ENCODE results near the gene NOP9. TPM values are rescaled to one million over a fixed set of nuclear protein-coding genes. Genes with fewer than 3 reads are reported as not detected.

The NOP9 gene
- total RNA-seq, 2 experiments from 2014 or later: 46.1 to 49.3 TPM

DNA sequence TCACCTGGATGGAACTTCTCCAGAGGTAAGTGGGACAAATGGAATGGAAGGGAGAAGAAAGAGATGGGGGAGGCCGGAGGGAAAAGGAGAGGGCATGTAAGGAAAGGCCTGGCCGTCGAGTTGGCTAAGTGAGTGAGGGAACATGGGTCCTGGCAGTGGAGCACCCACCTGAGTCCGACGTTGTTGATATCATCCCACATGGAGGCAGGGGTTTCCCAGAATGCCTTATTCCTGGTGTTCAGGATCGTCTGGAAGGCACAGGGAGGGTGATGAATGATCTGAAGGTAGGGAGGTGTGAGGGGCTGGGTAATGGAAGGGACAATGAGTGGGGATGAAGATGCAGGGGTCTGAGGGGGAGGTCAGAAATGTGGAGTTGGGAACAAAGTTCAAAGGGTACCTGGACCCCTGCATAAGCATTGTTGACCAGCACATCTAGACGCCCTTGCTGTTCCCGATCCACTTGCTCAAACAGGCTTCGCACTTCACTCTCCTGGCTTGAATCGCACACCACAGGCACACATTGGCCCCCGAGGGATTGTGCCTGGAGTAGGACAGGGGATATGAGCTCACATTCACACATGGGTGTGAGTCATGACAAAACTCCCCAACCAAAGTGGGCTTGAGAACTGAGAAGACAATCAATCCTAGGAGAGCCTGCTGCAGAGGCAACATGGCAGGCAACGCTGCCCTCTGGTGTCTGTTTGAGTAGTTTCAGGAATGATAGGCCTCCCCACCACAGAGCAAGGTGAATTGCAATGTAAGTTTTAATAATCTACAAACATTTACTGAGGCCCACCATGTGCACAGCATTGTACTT is 3.1 kb upstream of the NOP9 start:
- ChIA-PET POLR2A (interaction anchor here (0.6 to 1.9 kb wide), 2 partner anchors 54 to 108 kb away, joined by 3 to 19 read pairs; partner anchors contain the start of genes IPO4 and TINF2), CTCF (interaction anchor here (0.6 to 7.9 kb wide), 18 partner anchors 10 to 1174 kb away, joined by 3 to 156 read pairs (median 5); partner anchors contain the start of genes CHMP4A, CIDEB, IPO4 and LTB4R)

DNA sequence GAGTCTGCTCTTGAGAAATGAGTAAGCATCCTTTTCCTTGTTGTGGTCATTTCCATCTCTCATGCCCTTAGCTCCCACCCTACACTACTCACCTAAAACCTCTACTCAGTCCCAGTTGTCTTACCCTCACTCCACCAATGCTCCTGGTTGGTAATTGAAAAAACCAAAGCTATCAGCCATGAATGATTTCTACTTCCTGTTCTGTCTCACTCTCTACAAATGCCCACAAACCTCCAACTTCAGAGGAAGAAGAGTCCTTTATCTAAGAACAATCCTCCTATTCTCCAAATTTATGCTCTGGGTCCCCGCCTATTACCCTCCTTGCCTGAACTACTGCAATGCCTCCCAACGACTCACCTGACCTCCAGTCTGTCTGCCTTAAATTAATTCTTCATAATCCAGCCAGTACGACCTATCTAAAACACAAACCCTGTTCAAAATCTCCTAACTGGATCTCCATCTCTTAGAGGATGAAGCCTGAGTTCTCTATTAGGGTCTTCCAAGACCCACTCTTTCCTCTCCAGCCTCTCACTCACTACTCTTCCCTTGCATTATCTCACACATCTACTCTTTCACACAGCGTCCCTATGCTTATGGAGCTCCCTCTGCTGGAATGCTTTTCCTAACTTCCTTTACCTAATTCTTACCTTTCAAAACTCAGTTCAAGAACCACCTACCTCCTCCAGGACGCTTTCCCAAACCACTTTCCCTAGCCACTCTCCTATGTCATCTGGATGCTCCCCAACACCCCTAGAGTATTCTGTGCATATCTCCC is 2.3 kb upstream of the NOP9 start:
- ChIA-PET POLR2A (interaction anchor here (1.9 kb wide), 1 partner anchor 55 kb away, joined by 19 read pairs; the partner anchor contains the start of gene TINF2), CTCF (interaction anchor here (0.7 to 7.9 kb wide), 19 partner anchors 9 to 135 kb away, joined by 3 to 156 read pairs (median 5); partner anchors contain the start of genes CHMP4A, CIDEB, IPO4 and LTB4R)

DNA sequence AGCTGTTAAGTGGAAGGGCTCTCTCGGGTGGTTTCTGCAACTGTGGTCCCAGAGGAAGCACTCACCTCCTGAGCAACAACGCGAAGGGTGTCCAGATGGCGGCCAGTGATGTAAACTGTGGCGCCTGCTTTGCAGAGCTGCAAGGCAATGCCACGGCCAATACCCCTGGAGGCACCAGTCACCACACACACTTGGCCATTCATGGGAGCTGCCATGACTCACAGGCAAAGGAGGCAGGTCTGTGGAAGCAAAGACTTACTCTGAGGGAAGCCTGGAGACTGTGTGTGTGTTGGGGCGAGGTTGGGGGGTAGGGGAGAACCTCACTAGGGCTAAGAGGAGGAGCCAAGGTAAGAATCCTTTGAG is 777 bp upstream of the NOP9 start:
- POLR2A ChIA-PET: interaction anchor here (0.6 to 3.2 kb wide), 4 partner anchors 10 to 86 kb away, joined by 3 to 21 read pairs (median 13); partner anchors contain the start of genes CHMP4A, LTB4R, LTB4R2 and TINF2

DNA sequence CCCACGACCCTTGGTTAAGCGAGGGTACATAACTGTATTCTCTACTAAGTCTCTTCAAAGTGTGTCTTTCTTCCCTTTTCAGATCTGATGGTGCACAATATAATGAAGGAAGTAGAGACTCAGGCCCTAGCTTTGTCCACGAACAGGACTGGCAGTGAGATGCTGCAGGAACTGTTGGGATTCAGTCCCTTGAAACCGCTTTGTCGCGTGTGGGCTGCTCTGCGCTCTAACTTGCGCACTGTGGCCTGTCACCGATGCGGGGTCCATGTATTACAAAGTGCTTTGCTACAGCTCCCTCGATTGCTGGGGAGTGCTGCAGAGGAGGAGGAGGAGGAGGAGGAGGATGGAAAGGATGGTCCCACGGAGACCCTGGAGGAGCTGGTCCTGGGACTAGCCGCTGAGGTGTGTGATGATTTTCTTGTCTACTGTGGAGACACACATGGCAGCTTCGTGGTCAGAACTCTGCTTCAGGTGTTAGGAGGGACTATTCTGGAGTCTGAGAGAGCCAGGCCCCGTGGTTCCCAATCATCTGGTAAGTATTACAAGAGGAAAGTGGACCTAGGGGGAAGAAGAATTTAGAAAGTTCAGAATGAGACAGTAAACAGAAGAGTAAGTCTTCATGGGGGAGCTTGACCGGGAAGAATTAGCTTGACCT is 803 bp downstream of the NOP9 start:
- ChIA-PET POLR2A (interaction anchor here (0.8 to 3.2 kb wide), 6 partner anchors 8 to 87 kb away, joined by 3 to 21 read pairs (median 7); partner anchors contain the start of genes CHMP4A, LTB4R, LTB4R2 and RABGGTA), CTCF (interaction anchor here (0.8 to 7.9 kb wide), 11 partner anchors 9 to 136 kb away, joined by 3 to 156 read pairs (median 4); partner anchors contain the start of genes CIDEB, LTB4R, LTB4R2 and TINF2)

More for the DNA sequence above, 777 bp upstream of the NOP9 start:
- CTCF ChIA-PET: interaction anchor here (1.0 to 7.9 kb wide), 7 partner anchors 9 to 83 kb away, joined by 3 to 156 read pairs (median 4); partner anchors contain the start of genes CIDEB, LTB4R, LTB4R2 and MDP1

DNA sequence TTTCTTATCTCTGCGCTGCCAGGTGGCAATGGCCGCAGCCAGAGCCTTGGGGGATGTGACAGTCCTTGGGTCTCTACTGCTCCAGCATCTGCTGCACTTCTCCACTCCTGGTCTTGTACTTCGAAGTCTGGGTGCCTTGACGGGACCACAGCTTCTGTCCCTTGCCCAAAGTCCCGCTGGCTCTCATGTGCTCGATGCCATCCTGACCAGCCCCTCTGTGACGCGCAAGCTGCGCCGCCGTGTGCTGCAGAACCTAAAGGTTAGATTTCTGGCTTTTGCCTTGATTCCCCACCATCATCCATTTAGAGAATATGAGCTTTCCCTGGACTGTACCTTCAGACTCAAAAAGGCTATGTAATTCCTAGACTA is 4.4 kb downstream of the NOP9 start:
- CTCF ChIA-PET: interaction anchor here (1.3 to 3.7 kb wide), 2 partner anchors 10 to 61 kb away, joined by 4 to 16 read pairs; partner anchors contain the start of gene TINF2
- POLR2A ChIA-PET: no interaction called here

DNA sequence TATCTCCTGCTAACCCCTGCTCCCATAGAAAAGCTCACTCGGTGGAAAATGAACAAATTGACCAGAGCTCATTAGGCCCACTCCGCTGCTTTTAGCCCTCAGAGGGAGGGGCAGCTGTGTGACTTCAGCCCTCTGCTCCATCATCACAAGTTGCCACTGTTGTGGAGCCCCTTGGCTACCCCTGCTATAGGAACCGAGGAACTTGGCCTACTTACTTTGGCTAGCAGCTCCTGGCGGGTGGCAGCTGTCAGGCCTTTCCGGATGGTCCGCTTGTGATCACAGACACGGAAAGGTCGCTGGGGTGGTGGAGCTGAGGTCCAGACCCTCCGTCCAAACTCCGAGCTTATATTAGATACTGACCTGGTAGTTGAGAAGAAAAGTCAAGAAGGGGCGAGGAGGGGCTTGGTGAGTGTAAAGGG is 7.5 kb downstream of the NOP9 start:
- ChIA-PET CTCF (interaction anchor here (1.3 to 8.6 kb wide), 14 partner anchors 8 to 227 kb away, joined by 3 to 57 read pairs (median 6); partner anchors contain the start of genes ADCY4, DHRS1, NOP9 and TINF2), POLR2A (no interaction called here)

DNA sequence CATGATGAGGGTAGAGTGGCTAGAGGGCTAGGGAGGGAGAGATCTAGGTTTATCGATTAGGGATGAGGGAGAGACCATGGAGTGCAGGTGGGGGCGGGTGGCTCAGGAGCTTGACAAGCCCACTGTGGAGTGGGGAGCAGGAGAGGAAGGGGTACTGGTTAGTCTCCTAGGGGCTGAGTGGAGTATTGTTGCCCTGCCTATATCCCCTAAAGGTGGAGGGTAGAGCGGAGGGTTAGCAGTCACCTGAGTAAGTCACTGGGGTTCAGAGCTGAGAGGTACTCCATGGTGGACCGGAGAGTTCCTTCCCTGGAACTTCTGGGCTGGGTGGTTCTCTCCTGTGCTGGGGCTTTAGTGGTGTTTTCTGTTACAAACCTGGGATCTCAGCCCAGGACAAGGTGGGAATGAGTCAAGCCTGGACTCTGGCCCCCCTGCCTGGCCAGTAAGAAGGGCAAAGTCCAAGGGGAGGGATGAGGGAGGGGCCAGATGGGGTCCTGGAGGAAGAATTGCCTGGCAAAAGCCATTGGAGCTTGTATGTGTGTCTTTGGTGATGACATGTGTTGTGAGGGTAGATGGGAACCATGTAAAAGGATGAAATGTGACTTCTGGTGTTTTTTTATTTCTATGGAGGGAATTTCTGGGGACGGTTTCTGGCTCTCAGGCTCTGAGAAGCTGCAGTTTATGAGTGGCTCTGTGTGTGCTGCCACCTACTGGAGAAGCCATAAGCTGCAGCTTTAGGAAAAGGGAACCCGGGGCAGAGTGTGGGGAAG is 8.1 kb downstream of the NOP9 start, which contains the start of gene CIDEB:
TSS of gene CIDEB (minus strand) at position 403 of the 767 bp plus-strand sequence. CDS start at position 284, 119 bp downstream.
- ChIA-PET CTCF (interaction anchor here (0.5 to 8.6 kb wide), 28 partner anchors 9 to 227 kb away, joined by 3 to 57 read pairs (median 6); partner anchors contain the start of genes ADCY4, CBLN3, CHMP4A and DHRS1), POLR2A (interaction anchor here (0.9 to 1.1 kb wide), 2 partner anchors 8 to 66 kb away, joined by 3 read pairs; partner anchors contain the start of genes DHRS1, NOP9 and TINF2)

DNA sequence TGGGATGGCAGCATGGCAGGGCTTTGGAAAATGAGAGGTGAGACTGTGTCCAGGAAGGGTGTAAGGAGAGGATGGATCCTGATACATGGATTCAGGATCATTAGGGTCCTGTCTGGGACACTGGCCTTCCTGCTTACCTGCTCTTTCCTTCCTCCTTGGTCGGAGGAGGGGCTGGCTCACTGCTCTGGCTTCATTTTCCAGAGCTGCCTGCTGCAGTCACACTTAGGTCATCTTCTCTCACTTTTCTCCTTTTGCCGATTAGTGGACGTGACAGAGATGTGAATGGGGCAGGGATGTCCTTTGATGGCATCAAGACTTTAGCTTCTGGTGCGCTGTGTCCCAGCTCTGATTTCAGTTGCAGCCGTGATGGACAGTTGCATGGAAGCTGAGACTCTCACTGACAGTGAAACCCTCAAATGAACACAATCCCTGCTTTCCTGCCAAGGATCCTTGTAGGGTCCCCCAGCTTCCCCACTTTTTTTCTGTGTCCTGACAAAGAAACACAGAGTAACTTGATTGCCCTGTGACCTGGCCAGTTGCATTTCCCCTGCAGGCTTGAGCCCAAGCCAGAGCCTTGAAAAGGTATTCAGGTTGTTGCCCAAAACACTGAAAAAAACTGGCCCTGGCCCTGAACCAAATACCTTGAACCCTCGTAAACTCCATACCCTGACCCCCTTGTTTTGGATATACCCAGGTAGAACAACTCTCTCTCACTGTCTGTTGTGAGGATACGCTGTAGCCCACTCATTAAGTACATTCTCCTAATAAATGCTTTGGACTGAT is 8.9 kb downstream of the NOP9 start:
- ChIA-PET CTCF (interaction anchor here (0.7 to 8.6 kb wide), 27 partner anchors 10 to 228 kb away, joined by 3 to 57 read pairs (median 6); partner anchors contain the start of genes ADCY4, CBLN3, CHMP4A and DHRS1), POLR2A (interaction anchor here (0.9 to 1.1 kb wide), 2 partner anchors 9 to 67 kb away, joined by 3 read pairs; partner anchors contain the start of genes DHRS1, NOP9 and TINF2)

DNA sequence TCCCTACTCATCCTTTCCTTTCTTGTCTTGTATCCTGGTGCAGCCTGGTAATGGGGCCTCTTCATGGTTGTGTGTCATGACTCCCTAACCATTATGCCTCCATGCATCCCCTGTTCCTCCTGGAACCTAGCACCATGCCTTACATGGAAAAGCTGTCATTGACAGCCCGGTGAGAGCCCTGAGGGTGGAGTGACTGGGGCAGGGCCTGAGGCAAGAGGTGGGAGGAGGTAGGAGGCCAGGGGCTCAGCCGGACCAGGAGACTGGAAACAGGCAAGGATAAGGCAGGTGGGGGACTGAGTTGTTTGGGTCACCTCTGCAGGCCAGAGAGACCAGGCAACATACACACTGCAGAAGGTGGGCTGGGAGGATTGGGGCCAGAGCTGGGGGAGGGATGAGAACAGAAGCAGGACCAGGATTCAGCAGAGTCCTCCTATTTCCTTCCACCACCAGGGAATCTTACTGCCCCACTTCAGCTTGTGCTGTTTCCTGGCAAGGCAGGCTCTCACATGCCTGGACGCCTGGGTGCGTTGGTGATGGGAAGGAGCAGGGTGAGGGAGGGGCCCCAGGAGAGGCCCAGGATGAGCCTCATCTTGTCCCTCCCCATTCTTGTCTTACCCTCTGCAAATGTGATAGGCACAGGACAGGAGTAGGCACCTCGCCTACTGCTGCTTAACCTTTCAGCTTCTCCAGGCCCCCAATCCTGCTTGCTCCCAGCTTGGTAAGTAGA is 10.1 kb downstream of the NOP9 start, which contains the start of gene LTB4R2:
TSS of gene LTB4R2 (plus strand) at position 603 of the 727 bp plus-strand sequence. CDS start 525 bp downstream, outside the sequence.
- CTCF ChIA-PET: interaction anchor here (0.8 to 8.6 kb wide), 10 partner anchors 11 to 127 kb away, joined by 3 to 57 read pairs (median 15); partner anchors contain the start of genes ADCY4, CBLN3, DHRS1 and KHNYN
- POLR2A ChIA-PET: interaction anchor here (0.9 to 2.6 kb wide), 4 partner anchors 9 to 121 kb away, joined by 3 to 21 read pairs (median 6); partner anchors contain the start of genes DHRS1, NOP9 and TINF2

DNA sequence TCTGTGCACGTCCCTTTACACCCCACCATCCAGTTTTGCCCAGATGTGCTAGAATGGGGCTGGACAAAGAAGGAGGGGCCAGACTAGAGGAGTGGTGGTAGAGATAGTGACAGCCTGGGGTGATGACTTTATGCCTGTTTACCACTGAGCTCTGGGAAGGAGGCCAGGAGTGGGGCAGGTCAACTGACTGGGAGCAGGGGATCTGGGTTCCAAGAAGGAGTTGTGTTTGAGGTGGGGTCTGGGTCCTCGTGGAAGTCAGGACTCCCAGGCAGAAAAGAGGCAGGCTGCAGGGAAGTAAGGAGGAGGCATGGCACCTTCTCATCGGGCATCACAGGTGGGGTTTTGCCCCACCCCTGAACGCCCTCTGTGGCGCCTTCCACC is 10.6 kb downstream of the NOP9 start:
- ChIA-PET POLR2A (interaction anchor here (0.9 to 2.6 kb wide), 4 partner anchors 10 to 121 kb away, joined by 3 to 21 read pairs (median 6); partner anchors contain the start of genes DHRS1, NOP9 and TINF2), CTCF (interaction anchor here (1.2 to 8.6 kb wide), 8 partner anchors 12 to 126 kb away, joined by 3 to 57 read pairs (median 25); partner anchors contain the start of genes ADCY4, CBLN3, DHRS1 and KHNYN)

DNA sequence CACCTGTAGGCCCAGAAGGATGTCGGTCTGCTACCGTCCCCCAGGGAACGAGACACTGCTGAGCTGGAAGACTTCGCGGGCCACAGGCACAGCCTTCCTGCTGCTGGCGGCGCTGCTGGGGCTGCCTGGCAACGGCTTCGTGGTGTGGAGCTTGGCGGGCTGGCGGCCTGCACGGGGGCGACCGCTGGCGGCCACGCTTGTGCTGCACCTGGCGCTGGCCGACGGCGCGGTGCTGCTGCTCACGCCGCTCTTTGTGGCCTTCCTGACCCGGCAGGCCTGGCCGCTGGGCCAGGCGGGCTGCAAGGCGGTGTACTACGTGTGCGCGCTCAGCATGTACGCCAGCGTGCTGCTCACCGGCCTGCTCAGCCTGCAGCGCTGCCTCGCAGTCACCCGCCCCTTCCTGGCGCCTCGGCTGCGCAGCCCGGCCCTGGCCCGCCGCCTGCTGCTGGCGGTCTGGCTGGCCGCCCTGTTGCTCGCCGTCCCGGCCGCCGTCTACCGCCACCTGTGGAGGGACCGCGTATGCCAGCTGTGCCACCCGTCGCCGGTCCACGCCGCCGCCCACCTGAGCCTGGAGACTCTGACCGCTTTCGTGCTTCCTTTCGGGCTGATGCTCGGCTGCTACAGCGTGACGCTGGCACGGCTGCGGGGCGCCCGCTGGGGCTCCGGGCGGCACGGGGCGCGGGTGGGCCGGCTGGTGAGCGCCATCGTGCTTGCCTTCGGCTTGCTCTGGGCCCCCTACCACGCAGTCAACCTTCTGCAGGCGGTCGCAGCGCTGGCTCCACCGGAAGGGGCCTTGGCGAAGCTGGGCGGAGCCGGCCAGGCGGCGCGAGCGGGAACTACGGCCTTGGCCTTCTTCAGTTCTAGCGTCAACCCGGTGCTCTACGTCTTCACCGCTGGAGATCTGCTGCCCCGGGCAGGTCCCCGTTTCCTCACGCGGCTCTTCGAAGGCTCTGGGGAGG is 11.3 kb downstream of the NOP9 start, which contains the start of gene LTB4R:
TSS of gene LTB4R (plus strand) at position 857 of the 959 bp plus-strand sequence. CDS start 4,150 bp downstream, outside the sequence.
- ChIA-PET POLR2A (interaction anchor here (0.9 to 2.6 kb wide), 5 partner anchors 11 to 120 kb away, joined by 3 to 21 read pairs (median 4); partner anchors contain the start of genes DHRS1, NOP9, TINF2 and TM9SF1), CTCF (interaction anchor here (1.0 to 8.6 kb wide), 10 partner anchors 11 to 125 kb away, joined by 3 to 57 read pairs (median 13); partner anchors contain the start of genes ADCY4, CBLN3, DHRS1 and KHNYN)

DNA sequence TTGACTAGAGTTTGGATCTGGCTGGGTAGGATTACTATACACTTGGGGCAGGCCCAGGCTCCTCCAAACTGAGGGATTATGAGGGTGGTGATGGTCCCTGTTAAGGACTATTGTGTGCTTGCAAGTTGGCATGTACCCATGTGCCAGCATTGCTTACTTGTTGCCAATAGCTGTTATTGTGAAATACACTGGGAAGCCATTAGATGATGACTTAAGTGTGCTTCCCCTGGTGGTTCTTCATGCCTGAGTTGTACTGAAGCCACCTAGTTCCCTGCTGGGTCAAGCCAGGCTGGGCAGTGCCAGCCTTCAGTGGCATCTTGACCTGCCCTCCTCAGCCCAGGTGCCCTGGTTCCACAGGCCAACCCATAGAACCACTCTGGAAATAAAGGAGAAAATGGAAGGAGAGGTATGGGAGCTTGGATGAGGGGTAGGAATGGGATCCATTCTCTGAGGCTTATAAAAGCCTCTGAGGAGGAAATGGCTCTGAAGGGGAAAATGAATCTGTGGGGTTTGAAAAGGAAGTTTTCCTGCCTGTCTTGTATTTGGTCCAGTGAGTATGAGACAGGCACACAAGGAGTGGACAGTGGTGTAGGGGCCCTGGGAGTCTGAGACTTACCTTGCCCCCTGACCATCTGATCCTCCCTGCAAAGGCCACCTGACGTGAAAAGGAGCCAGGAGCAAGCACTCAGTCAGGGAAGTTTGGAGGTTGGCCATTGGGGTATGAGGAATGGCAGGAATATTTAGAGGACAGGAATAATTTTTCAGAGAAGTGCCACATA is 12.4 kb downstream of the NOP9 start:
- CTCF ChIA-PET: interaction anchor here (1.0 to 8.6 kb wide), 8 partner anchors 9 to 124 kb away, joined by 3 to 57 read pairs (median 25); partner anchors contain the start of genes ADCY4, CBLN3, DHRS1 and KHNYN

More for the DNA sequence above, 12.4 kb downstream of the NOP9 start:
- POLR2A ChIA-PET: interaction anchor here (1.2 to 2.6 kb wide), 3 partner anchors 12 to 117 kb away, joined by 3 to 21 read pairs (median 9); partner anchors contain the start of genes DHRS1, NOP9, TINF2 and TM9SF1

Measured in activated CD8-positive, alpha-beta memory T cell treated with anti-CD3 and anti-CD28 coated beads for 36 hours (primary cell).